Stimulated activated CD4-positive, alpha-beta T cell treated with anti-CD3 and anti-CD28 coated beads, TNF-alpha, amount 100 ng/mL, for 48 hours (primary cell): ENCODE measurements around the gene SAMHD1.
"Not testable (repeated sequence)": the region's sequence is repeated elsewhere in the genome, so short reads cannot be mapped to it uniquely, and the experiment has no call there.

Source experiments
- DNase-seq, 3 donors: peaks; one replicate each; pipeline ENCODE4 v3.0.0-alpha.2; 2020; ENCODE audit warnings: low read depth in 3 of 3

Gene SAMHD1

GRCh38 chr20:36854348-36855240, 96.9 kb downstream of the SAMHD1 start:
- DNase-seq, result no peak

GRCh38 chr20:36852187-36852586, 99.3 kb downstream of the SAMHD1 start:
- DNase-seq, result no peak

DNA sequence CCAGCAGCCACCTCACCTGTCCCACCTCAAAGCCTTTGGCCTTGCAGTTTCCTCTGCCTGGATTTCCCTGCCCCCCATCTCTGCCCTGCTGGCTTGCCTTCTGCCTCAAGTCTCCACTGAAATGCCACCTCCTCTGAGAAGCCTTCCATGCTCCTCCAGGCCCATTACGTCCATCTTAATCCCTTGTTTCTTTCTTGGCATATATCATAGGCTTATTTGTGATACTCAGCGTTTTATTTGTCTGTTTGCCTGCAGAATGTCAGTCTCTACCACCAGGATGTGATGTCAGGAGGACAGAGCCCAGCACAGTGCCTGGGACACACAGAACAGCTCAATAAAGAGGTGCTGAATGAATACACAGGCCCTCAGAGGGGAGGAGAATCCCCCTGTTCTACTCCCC, 100.0 kb downstream of the SAMHD1 start:
- no peak for DNase-seq

DNA sequence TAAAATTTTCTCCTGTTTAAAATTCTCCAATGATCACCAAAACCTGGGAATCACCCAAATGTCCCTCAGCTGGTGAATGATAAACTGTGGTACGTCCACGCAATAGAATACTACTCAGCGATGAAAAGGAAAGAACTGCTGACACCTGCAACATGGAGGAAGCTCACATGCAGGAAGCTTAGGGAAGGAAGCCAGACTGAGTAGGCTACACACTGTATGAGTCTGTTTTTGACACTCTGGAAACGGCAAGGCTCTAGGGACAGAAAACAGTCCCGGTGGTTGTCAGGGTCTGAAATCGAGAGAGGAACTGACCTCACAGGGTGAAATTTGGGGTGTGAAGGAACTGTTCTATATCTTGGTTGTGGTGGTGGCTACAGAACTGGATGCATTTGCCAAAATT, 100.7 kb downstream of the SAMHD1 start:
- no peak for DNase-seq

DNA sequence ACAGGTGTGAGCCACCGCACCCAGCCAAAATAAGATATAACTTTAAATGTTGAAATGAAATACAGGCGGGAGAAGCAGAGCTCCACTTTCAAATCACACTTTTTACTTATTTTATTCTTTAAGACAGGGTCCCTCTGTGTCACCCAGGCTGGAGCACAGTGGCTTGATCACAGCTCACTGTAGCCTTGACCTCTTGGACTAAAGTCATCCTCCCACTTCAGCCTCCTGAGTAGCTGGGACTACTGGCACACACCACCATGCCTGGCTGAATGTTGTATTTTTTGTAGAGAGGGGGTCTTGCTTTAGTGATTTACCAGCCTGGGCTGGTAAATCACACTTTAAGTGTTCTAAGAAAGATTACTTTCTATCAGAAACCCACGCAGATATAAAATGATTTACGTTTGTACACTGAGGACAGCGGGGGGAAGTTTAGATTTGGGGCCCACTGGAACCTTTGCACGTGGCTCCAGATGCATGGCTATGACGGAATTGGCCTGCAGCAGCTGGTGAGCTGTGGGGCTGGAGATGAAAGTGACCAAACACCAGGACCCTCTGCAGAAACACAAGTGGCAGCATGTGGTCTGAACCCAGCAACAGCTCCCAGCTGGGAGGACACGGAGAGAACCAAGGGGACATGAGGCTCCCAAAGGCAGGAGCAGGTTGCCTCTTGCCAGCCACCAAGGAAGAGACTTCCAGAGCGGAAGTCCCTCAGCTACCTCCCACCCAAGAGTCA, 102.0 kb downstream of the SAMHD1 start:
- no peak for DNase-seq

DNA sequence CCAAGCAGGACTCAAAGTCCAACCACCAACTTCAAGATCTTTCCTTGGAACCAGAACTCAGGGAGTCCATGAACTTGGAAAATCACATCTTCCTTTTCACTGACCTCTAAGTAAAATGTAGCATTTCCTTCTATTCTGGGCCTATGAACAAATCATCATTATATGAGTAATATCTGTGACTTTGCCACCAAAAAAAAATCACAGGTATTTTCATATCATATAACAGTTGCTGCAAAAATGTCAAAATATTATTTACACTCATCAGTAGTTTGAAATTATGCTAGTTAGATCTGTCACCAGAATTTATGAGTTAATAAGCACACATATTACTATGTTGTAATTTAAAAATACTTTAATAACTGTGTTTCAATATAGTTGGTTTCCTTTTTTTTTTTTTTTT, 102.8 kb downstream of the SAMHD1 start:
- DNase-seq, result no peak

GRCh38 chr20:36848078-36848660, 103.3 kb downstream of the SAMHD1 start:
- DNase-seq, result no peak

GRCh38 chr20:36847710-36848040, 103.8 kb downstream of the SAMHD1 start:
- DNase-seq, result no peak

GRCh38 chr20:36847009-36847709, 104.3 kb downstream of the SAMHD1 start:
- DNase-seq, result no peak

GRCh38 chr20:36845288-36845971, 106.1 kb downstream of the SAMHD1 start:
- DNase-seq, result no peak

GRCh38 chr20:36841030-36841429, 110.5 kb downstream of the SAMHD1 start:
- not testable (repeated sequence) for DNase-seq
